ENCODE measurements around the gene CES5A.

CES5A gene

DNA sequence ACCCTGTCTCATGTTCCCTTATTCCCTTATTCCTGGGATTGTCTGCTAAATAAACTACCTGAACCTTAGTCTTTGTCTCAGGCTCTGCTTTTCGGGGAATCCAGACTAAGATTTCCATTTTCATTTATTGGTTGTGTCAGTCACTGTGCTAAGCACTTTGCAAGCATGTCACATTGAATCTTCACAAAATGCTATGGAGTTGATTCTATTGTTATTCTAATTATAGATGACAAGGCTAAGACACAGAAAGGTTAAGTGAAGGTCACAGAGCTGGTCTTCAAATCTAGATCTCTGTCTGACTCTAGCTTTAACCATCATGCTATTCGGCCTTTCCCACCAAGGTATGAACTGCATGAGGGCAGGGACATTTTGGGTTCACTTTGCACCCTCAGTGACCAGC is 13.4 kb upstream of the CES5A start:
- H3K27me3 ChIP-seq (ENCODE audit: insufficient read depth, low read length) = no peaks in the 10 kb centered on the region
- H2BK5ac ChIP-seq (ENCODE audit: low read depth, low read length, poor library complexity) = no peak overlapping the region
- H3K79me2 ChIP-seq (ENCODE audit: control insufficient read depth, insufficient read depth, low read length, poor library complexity) = no peaks in the 10 kb centered on the region
- H4K91ac ChIP-seq (ENCODE audit: low read depth, low read length) = no peak overlapping the region
- no peak overlapping the region for H3K27ac ChIP-seq (ENCODE audit: low read depth, low read length)
- no peak overlapping the region for H2AK5ac ChIP-seq (ENCODE audit: low read length)
- H3K4me1 ChIP-seq (ENCODE audit: control insufficient read depth in 1 of 2, insufficient read depth in 2 of 2, low read length in 2 of 2) = no peaks in the 10 kb centered on the region
- no peak overlapping the region for H2AFZ ChIP-seq (ENCODE audit: insufficient read depth, low read length, poor library complexity)
- H2BK12ac ChIP-seq (ENCODE audit: low read length) = no peak overlapping the region
- no peak overlapping the region for H3K4me2 ChIP-seq (ENCODE audit: low read length)
- H3K36me3 ChIP-seq (ENCODE audit: control insufficient read depth in 1 of 2, insufficient read depth in 2 of 2, low read length in 2 of 2) = no peaks in the 10 kb centered on the region
- no peak overlapping the region for H4K12ac ChIP-seq (ENCODE audit: low read depth, low read length)
- no peak overlapping the region for H3K23ac ChIP-seq (ENCODE audit: low read length)
- no peaks in the 10 kb centered on the region for H3K79me1 ChIP-seq (ENCODE audit: low read length)
- peaks cover 2% of the 10 kb centered on the region for H3K9me3 ChIP-seq (ENCODE audit: insufficient read depth, low read depth, low read length)
- H3K4ac ChIP-seq (ENCODE audit: low read depth, low read length) = no peak overlapping the region
- H3K14ac ChIP-seq (ENCODE audit: low read length) = no peak overlapping the region
- H3K18ac ChIP-seq (ENCODE audit: low read length) = no peak overlapping the region
- no peak overlapping the region for H3K9ac ChIP-seq (ENCODE audit: low read length)
- no peak overlapping the region for H2BK120ac ChIP-seq (ENCODE audit: insufficient read depth, low read length, poor library complexity)
- no CpG with 5 or more reads among the region's 2 CpGs for WGBS (ENCODE audit: extremely low coverage, insufficient coverage, insufficient read length)
- no peak overlapping the region for H3K4me3 ChIP-seq (ENCODE audit: low read depth, low read length)
- no peak for DNase-seq
- no peak overlapping the region for H4K8ac ChIP-seq (ENCODE audit: low read depth, low read length)

- H3K14ac ChIP-seq (ENCODE audit: low read length) = no peak overlapping the region
- no peak overlapping the region for H3K4me2 ChIP-seq (ENCODE audit: low read length)
- no peak overlapping the region for H2AFZ ChIP-seq (ENCODE audit: insufficient read depth, low read length, poor library complexity)
- no peak overlapping the region for H4K91ac ChIP-seq (ENCODE audit: low read depth, low read length)
- no peak overlapping the region for H2AK5ac ChIP-seq (ENCODE audit: low read length)
- no peak overlapping the region for H3K23ac ChIP-seq (ENCODE audit: low read length)
- H2BK120ac ChIP-seq (ENCODE audit: insufficient read depth, low read length, poor library complexity) = no peak overlapping the region
- no CpG with 5 or more reads among the region's 4 CpGs for WGBS (ENCODE audit: extremely low coverage, insufficient coverage, insufficient read length)
- peaks cover 7% of the 10 kb centered on the region for H3K9me3 ChIP-seq (ENCODE audit: insufficient read depth, low read depth, low read length)
- H3K4me1 ChIP-seq (ENCODE audit: control insufficient read depth in 1 of 2, insufficient read depth in 2 of 2, low read length in 2 of 2) = peaks cover 4 to 7% of the 10 kb centered on the region in 2 experiments
- H3K4me3 ChIP-seq (ENCODE audit: low read depth, low read length) = no peak overlapping the region
- no peak overlapping the region for H2BK5ac ChIP-seq (ENCODE audit: low read depth, low read length, poor library complexity)
- no peak overlapping the region for H4K8ac ChIP-seq (ENCODE audit: low read depth, low read length)
- H4K12ac ChIP-seq (ENCODE audit: low read depth, low read length) = no peak overlapping the region
- H3K36me3 ChIP-seq (ENCODE audit: control insufficient read depth in 1 of 2, insufficient read depth in 2 of 2, low read length in 2 of 2) = no peaks in the 10 kb centered on the region
- H3K79me2 ChIP-seq (ENCODE audit: control insufficient read depth, insufficient read depth, low read length, poor library complexity) = no peaks in the 10 kb centered on the region
- no peak overlapping the region for H3K9ac ChIP-seq (ENCODE audit: low read length)
- H3K4ac ChIP-seq (ENCODE audit: low read depth, low read length) = no peak overlapping the region
- H3K27ac ChIP-seq (ENCODE audit: low read depth, low read length) = no peak overlapping the region
- DNase-seq = no peak
- no peaks in the 10 kb centered on the region for H3K27me3 ChIP-seq (ENCODE audit: insufficient read depth, low read length)
- H3K79me1 ChIP-seq (ENCODE audit: low read length) = no peaks in the 10 kb centered on the region
- H2BK12ac ChIP-seq (ENCODE audit: low read length) = no peak overlapping the region
- H3K18ac ChIP-seq (ENCODE audit: low read length) = no peak overlapping the region
Observed at GRCh38 chr16:55876854-55877253, 1.7 kb upstream of the CES5A start.

DNA sequence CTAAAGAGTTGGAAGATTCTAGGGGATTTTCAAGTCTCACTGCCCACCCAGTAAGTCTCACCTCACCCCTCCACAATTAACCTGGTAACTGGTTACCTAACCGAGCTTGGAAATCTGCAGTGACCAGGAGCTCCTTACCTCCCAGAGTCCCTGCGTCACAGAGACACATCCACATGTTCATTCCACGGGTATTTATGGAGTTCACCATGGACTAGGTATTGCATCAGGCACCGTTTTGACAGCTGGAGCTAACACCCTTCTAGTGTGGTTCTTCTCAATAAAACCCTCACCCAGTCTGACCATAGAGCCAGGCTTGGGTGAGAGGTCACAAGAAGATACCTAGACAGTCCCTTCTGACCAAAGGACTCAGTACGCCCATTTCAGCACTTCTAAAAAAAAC is 2.1 kb downstream of the CES5A start:
- H2BK5ac ChIP-seq (ENCODE audit: low read depth, low read length, poor library complexity) = no peak overlapping the region
- no peak overlapping the region for H2AFZ ChIP-seq (ENCODE audit: insufficient read depth, low read length, poor library complexity)
- no peak overlapping the region for H4K8ac ChIP-seq (ENCODE audit: low read depth, low read length)
- no CpG with 5 or more reads among the region's 5 CpGs for WGBS (ENCODE audit: extremely low coverage, insufficient coverage, insufficient read length)
- no peak overlapping the region for H2BK12ac ChIP-seq (ENCODE audit: low read length)
- no peak overlapping the region for H3K23ac ChIP-seq (ENCODE audit: low read length)
- no peak overlapping the region for H3K18ac ChIP-seq (ENCODE audit: low read length)
- H3K27ac ChIP-seq (ENCODE audit: low read depth, low read length) = no peak overlapping the region
- H4K12ac ChIP-seq (ENCODE audit: low read depth, low read length) = no peak overlapping the region
- no peaks in the 10 kb centered on the region for H3K36me3 ChIP-seq (ENCODE audit: control insufficient read depth in 1 of 2, insufficient read depth in 2 of 2, low read length in 2 of 2)
- no peak overlapping the region for H3K4ac ChIP-seq (ENCODE audit: low read depth, low read length)
- H3K9ac ChIP-seq (ENCODE audit: low read length) = no peak overlapping the region
- H3K79me2 ChIP-seq (ENCODE audit: control insufficient read depth, insufficient read depth, low read length, poor library complexity) = no peaks in the 10 kb centered on the region
- no peak overlapping the region for H2BK120ac ChIP-seq (ENCODE audit: insufficient read depth, low read length, poor library complexity)
- H3K4me3 ChIP-seq (ENCODE audit: low read depth, low read length) = no peak overlapping the region
- no peaks in the 10 kb centered on the region for H3K9me3 ChIP-seq (ENCODE audit: insufficient read depth, low read depth, low read length)
- no peak overlapping the region for H3K14ac ChIP-seq (ENCODE audit: low read length)
- H3K4me2 ChIP-seq (ENCODE audit: low read length) = no peak overlapping the region
- H3K27me3 ChIP-seq (ENCODE audit: insufficient read depth, low read length) = no peaks in the 10 kb centered on the region
- H3K4me1 ChIP-seq (ENCODE audit: control insufficient read depth in 1 of 2, insufficient read depth in 2 of 2, low read length in 2 of 2) = peaks cover 4 to 7% of the 10 kb centered on the region in 2 experiments
- H4K91ac ChIP-seq (ENCODE audit: low read depth, low read length) = no peak overlapping the region
- no peaks in the 10 kb centered on the region for H3K79me1 ChIP-seq (ENCODE audit: low read length)
- no peak overlapping the region for H2AK5ac ChIP-seq (ENCODE audit: low read length)
- no peak for DNase-seq

DNA sequence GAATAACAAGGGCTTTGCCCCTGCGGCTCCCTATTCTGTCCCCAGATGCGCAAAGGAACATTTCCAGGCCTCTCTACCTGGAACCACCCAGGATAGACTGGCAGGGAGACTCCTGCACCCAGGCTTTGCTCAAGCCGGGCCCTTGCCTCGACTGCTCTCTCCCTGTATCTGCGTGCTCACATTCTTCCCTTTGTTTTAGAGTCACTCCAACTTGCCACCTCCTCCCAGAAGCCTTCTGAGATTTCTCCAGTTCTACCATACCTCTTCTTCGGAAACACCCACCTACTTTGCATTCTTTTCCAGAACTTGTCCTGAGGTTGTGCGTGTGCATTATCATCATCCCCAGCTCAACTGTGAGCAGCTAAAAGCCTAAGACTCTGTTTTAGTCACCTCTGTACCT is 3.0 kb downstream of the CES5A start:
- H3K79me2 ChIP-seq (ENCODE audit: control insufficient read depth, insufficient read depth, low read length, poor library complexity) = no peaks in the 10 kb centered on the region
- no CpG with 5 or more reads among the region's 7 CpGs for WGBS (ENCODE audit: extremely low coverage, insufficient coverage, insufficient read length)
- H3K4me3 ChIP-seq (ENCODE audit: low read depth, low read length) = no peak overlapping the region
- no peak overlapping the region for H3K4me2 ChIP-seq (ENCODE audit: low read length)
- no peak overlapping the region for H2BK120ac ChIP-seq (ENCODE audit: insufficient read depth, low read length, poor library complexity)
- H2AFZ ChIP-seq (ENCODE audit: insufficient read depth, low read length, poor library complexity) = no peak overlapping the region
- no peak overlapping the region for H4K12ac ChIP-seq (ENCODE audit: low read depth, low read length)
- no peak overlapping the region for H3K4ac ChIP-seq (ENCODE audit: low read depth, low read length)
- DNase-seq = no peak
- no peak overlapping the region for H2BK12ac ChIP-seq (ENCODE audit: low read length)
- no peak overlapping the region for H3K14ac ChIP-seq (ENCODE audit: low read length)
- H3K18ac ChIP-seq (ENCODE audit: low read length) = no peak overlapping the region
- H3K9me3 ChIP-seq (ENCODE audit: insufficient read depth, low read depth, low read length) = no peaks in the 10 kb centered on the region
- no peak overlapping the region for H2BK5ac ChIP-seq (ENCODE audit: low read depth, low read length, poor library complexity)
- no peak overlapping the region for H3K27ac ChIP-seq (ENCODE audit: low read depth, low read length)
- H2AK5ac ChIP-seq (ENCODE audit: low read length) = no peak overlapping the region
- peaks cover 4 to 7% of the 10 kb centered on the region in 2 experiments for H3K4me1 ChIP-seq (ENCODE audit: control insufficient read depth in 1 of 2, insufficient read depth in 2 of 2, low read length in 2 of 2)
- no peaks in the 10 kb centered on the region for H3K27me3 ChIP-seq (ENCODE audit: insufficient read depth, low read length)
- H3K23ac ChIP-seq (ENCODE audit: low read length) = no peak overlapping the region
- no peak overlapping the region for H4K8ac ChIP-seq (ENCODE audit: low read depth, low read length)
- no peaks in the 10 kb centered on the region for H3K79me1 ChIP-seq (ENCODE audit: low read length)
- H4K91ac ChIP-seq (ENCODE audit: low read depth, low read length) = no peak overlapping the region
- H3K36me3 ChIP-seq (ENCODE audit: control insufficient read depth in 1 of 2, insufficient read depth in 2 of 2, low read length in 2 of 2) = no peaks in the 10 kb centered on the region
- no peak overlapping the region for H3K9ac ChIP-seq (ENCODE audit: low read length)
